Peyer's patch (tissue), 4 donors: Measurements from ENCODE around the gene COL11A1. TPM values are rescaled to one million over a fixed set of nuclear protein-coding genes. Genes with fewer than 3 reads are reported as not detected.

Experiments used
- DNase-seq, 3 donors: peaks; one replicate each; pipeline ENCODE4 v3.0.0-alpha.2; 2017 to 2019
- H3K27ac ChIP-seq, 4 donors: fragments of 200-600 bp; sonication (generic); one replicate each; pipeline ENCODE4 v1.5.1; 2016 to 2019
- H3K27me3 ChIP-seq, 2 donors: fragments of 200-600 bp; sonication (generic); one replicate each; pipeline ENCODE4 v1.5.1; 2019
- H3K36me3 ChIP-seq, 3 donors: fragments of 200-600 bp; sonication (generic); one replicate each; pipeline ENCODE4 v1.5.1; 2016 to 2019
- H3K4me1 ChIP-seq, 4 donors: fragments of 200-600 bp; sonication (generic); one replicate each; pipeline ENCODE4 v1.5.1; 2016 to 2019
- H3K4me3 ChIP-seq, 4 donors: fragments of 200-600 bp; sonication (generic); 1 replicate in 3 of 4; 2 replicates in 1 of 4; pipeline ENCODE4 v1.5.1; 2016 to 2019; ENCODE audit warnings: mild to moderate bottlenecking in 1 of 4
- H3K9me3 ChIP-seq, 4 donors: fragments of 200-600 bp; sonication (generic); one replicate each; pipeline ENCODE4 v1.5.1; 2016 to 2019; ENCODE audit warnings: mild to moderate bottlenecking in 1 of 4
- POLR2A ChIP-seq, 2 donors: fragments of 450-650 bp; IDR thresholded peaks; one replicate each; pipeline ENCODE4 v1.5.1; 2017; ENCODE audit warnings: antibody characterized with exemption in 2 of 2, mild to moderate bottlenecking in 2 of 2, moderate library complexity in 2 of 2
- total RNA-seq, 4 donors: library from RNA; depleted of rRNA; stranded (reverse); fragments of >200 nt; gene quantifications; one replicate each; pipeline ENCODE4 v1.1.0, GENCODE V29; 2016
- TF ChIP-seq, protein P1 (sequence below), 6 experiments: fragments of 450-650 bp in 4 of 6; fragments of 200-600 bp in 2 of 6; sonication (generic) in 1 of 6; IDR thresholded peaks; one replicate each; pipeline ENCODE4 v1.5.1; 2017 to 2019; ENCODE audit warnings: antibody characterized with exemption in 6 of 6, mild to moderate bottlenecking in 3 of 6, moderate library complexity in 1 of 6

COL11A1 gene
- total RNA-seq, 4 donors from 2014 or later, result 0.28 TPM; not detected in 3

- H3K4me1 ChIP-seq, result no peaks in the 10 kb centered on the region
- no peak overlapping the region for H3K4me3 ChIP-seq
- no peak overlapping the region for H3K27ac ChIP-seq
- no peaks in the 10 kb centered on the region for H3K36me3 ChIP-seq
- TF ChIP-seq POLR2A (IDR thresholded peaks at IDR 0.05), result no peak
- TF ChIP-seq, protein P1, sequence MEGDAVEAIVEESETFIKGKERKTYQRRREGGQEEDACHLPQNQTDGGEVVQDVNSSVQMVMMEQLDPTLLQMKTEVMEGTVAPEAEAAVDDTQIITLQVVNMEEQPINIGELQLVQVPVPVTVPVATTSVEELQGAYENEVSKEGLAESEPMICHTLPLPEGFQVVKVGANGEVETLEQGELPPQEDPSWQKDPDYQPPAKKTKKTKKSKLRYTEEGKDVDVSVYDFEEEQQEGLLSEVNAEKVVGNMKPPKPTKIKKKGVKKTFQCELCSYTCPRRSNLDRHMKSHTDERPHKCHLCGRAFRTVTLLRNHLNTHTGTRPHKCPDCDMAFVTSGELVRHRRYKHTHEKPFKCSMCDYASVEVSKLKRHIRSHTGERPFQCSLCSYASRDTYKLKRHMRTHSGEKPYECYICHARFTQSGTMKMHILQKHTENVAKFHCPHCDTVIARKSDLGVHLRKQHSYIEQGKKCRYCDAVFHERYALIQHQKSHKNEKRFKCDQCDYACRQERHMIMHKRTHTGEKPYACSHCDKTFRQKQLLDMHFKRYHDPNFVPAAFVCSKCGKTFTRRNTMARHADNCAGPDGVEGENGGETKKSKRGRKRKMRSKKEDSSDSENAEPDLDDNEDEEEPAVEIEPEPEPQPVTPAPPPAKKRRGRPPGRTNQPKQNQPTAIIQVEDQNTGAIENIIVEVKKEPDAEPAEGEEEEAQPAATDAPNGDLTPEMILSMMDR (IDR thresholded peaks at IDR 0.05), result no peak
- DNase-seq, result no peak
- no peaks in the 10 kb centered on the region for H3K27me3 ChIP-seq
- H3K9me3 ChIP-seq, result no peaks in the 10 kb centered on the region
Observed at GRCh38 chr1:103084181-103084580, 24.1 kb downstream of the COL11A1 start.

- H3K4me3 ChIP-seq, result no peak overlapping the region
- H3K27me3 ChIP-seq, result no peaks in the 10 kb centered on the region
- no peaks in the 10 kb centered on the region for H3K4me1 ChIP-seq
- no peaks in the 10 kb centered on the region for H3K36me3 ChIP-seq
- no peak for DNase-seq
- H3K27ac ChIP-seq, result no peak overlapping the region
- H3K9me3 ChIP-seq, result no peaks in the 10 kb centered on the region
- TF ChIP-seq, protein P1 (IDR thresholded peaks at IDR 0.05), result no peak
- TF ChIP-seq POLR2A (IDR thresholded peaks at IDR 0.05), result no peak
Observed at GRCh38 chr1:103075316-103076000, 32.9 kb downstream of the COL11A1 start.

DNA sequence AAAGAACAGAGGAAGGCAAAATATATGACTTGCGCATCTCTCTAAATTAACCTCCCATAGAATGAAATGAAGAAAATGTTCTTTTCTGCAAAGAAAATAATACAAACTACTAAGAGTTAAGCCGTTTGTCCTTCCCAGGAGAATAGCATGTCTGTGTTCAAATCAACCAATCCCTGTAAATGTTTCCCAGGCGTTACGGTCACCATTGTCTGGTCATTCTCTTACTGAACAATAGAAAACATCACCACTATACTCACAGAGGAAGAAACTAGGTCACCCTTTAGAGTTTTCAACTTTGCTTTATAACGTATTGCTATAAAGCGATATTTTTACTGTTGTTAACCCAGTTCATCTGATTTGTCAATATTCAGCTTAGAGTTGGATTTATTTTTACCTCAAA, 34.1 kb downstream of the COL11A1 start:
- TF ChIP-seq POLR2A (IDR thresholded peaks at IDR 0.05), result no peak
- TF ChIP-seq, protein P1 (IDR thresholded peaks at IDR 0.05), result no peak
- Histone ChIP-seq H3K4me1 (no peaks in the 10 kb centered on the region), H3K4me3 (no peak overlapping the region), H3K27me3 (no peaks in the 10 kb centered on the region), H3K27ac (no peak overlapping the region), H3K36me3 (no peaks in the 10 kb centered on the region), H3K9me3 (no peaks in the 10 kb centered on the region)
- no peak for DNase-seq

DNA sequence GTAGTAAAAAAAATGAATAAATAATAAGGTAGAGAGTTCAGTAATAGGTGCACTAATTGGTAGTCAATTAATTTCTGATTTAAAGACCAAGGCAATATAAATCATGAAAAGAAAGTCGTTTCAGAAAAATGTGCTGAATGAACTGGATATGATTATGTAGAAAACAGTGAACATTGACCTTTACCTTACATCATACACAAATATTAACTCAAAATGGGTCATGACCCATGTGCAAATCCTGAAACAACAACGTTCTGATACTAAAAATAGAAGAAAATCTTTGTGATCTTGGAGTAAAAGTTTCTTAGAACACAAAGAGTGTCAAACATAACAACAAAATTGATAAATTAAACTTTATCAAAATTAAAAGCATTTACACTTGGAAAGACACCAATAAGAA, 39.1 kb downstream of the COL11A1 start:
- no peak overlapping the region for H3K27ac ChIP-seq
- no peaks in the 10 kb centered on the region for H3K36me3 ChIP-seq
- no peak overlapping the region for H3K4me3 ChIP-seq
- no peaks in the 10 kb centered on the region for H3K27me3 ChIP-seq
- no peaks in the 10 kb centered on the region for H3K9me3 ChIP-seq
- TF ChIP-seq, protein P1 (IDR thresholded peaks at IDR 0.05), result no peak
- TF ChIP-seq POLR2A (IDR thresholded peaks at IDR 0.05), result no peak
- DNase-seq, result no peak
- H3K4me1 ChIP-seq, result no peaks in the 10 kb centered on the region

GRCh38 chr1:103063921-103064320, 44.4 kb downstream of the COL11A1 start:
- Histone ChIP-seq H3K9me3 (no peaks in the 10 kb centered on the region), H3K27ac (no peak overlapping the region), H3K4me1 (no peaks in the 10 kb centered on the region), H3K36me3 (no peaks in the 10 kb centered on the region), H3K27me3 (no peaks in the 10 kb centered on the region), H3K4me3 (no peak overlapping the region)
- TF ChIP-seq POLR2A (IDR thresholded peaks at IDR 0.05), result no peak
- TF ChIP-seq, protein P1 (IDR thresholded peaks at IDR 0.05), result no peak
- no peak for DNase-seq
